B cell (primary cell): Measurements from ENCODE around the gene CELSR3. TPM values are rescaled to one million over a fixed set of nuclear protein-coding genes. Genes with fewer than 3 reads are reported as not detected.

Experiments used
- ATAC-seq: fragments of 200-7000 bp; cut with Tn5 transposase; one replicate; pipeline ENCODE4 v1.10.0; 2021; ENCODE audit warnings: low read depth, mild to moderate bottlenecking, moderate number of reproducible peaks, moderate library complexity
- CTCF ChIA-PET: fragments of 350-600 bp; sonication (Branson Sonifier 250); formaldehyde crosslinking; loops from one replicate; lab custom pipeline; 2021; ENCODE audit warnings: antibody characterized with exemption, inconsistent platforms; lab: Charles Lee
- POLR2A ChIA-PET: fragments of 350-600 bp; sonication (Branson Sonifier 250); formaldehyde crosslinking; loops from one replicate; lab custom pipeline; 2021; ENCODE audit warnings: antibody characterized with exemption; lab: Charles Lee
- DNase-seq: peaks from one replicate; pipeline ENCODE4 v3.0.0; 2013
- H2AFZ ChIP-seq: 2 replicates; pipeline ENCODE4 v1.6.1; 2012; ENCODE audit warnings: mild to moderate bottlenecking, low read depth, low read length; ENCODE audit not compliant: insufficient read depth, poor library complexity, severe bottlenecking
- H3K27ac ChIP-seq, 2 donors: 1 replicate in 1 of 2; 2 replicates in 1 of 2; pipeline ENCODE4 v1.5.1; 2012 to 2013; ENCODE audit warnings: low read length in 2 of 2, mild to moderate bottlenecking in 2 of 2, moderate library complexity in 1 of 2
- H3K27me3 ChIP-seq, 4 experiments: fragments of 200-600 bp in 1 of 4; sonication (generic) in 1 of 4; replicated peaks in 1 of 4; 1 replicate in 2 of 4; 2 replicates in 2 of 4; pipeline versions ENCODE4 v1.6.1 to v1.7.0; 2013 to 2016; ENCODE audit warnings: low read length in 3 of 4, mild to moderate bottlenecking in 2 of 4, mixed read lengths in 1 of 4, moderate library complexity in 1 of 4; ENCODE audit not compliant: insufficient read depth in 4 of 4, control insufficient read depth in 3 of 4; ENCODE audit errors: control extremely low read depth in 1 of 4
- H3K36me3 ChIP-seq, 2 experiments: replicated peaks in 1 of 2; 1 replicate in 1 of 2; 2 replicates in 1 of 2; pipeline versions ENCODE4 v1.6.1 to v1.7.1; 2013; ENCODE audit warnings: low read length in 1 of 2; ENCODE audit not compliant: insufficient read depth in 2 of 2, control insufficient read depth in 1 of 2; ENCODE audit errors: control extremely low read depth in 1 of 2, extremely low read depth in 1 of 2
- H3K4me1 ChIP-seq, 2 donors: fragments of 200-600 bp in 1 of 2; sonication (generic) in 1 of 2; 1 replicate in 1 of 2; 2 replicates in 1 of 2; pipeline versions ENCODE4 v1.5.1 to v1.6.1; 2013 to 2017; ENCODE audit warnings: low read length in 2 of 2; ENCODE audit not compliant: control insufficient read depth in 2 of 2, insufficient read depth in 2 of 2
- H3K4me2 ChIP-seq: replicated peaks from 2 replicates; pipeline ENCODE3; 2012; ENCODE audit warnings: mild to moderate bottlenecking, low read depth, low read length; ENCODE audit not compliant: poor library complexity, severe bottlenecking
- H3K4me3 ChIP-seq, 5 experiments: fragments of 200-600 bp in 1 of 5; sonication (generic) in 1 of 5; 1 replicate in 3 of 5; 2 replicates in 2 of 5; pipeline versions ENCODE4 v1.5.1 to v1.7.0; 2011 to 2016; ENCODE audit warnings: low read length in 4 of 5, mild to moderate bottlenecking in 4 of 5, low read depth in 2 of 5, control low read depth in 1 of 5, moderate library complexity in 1 of 5; ENCODE audit not compliant: insufficient read depth in 1 of 5; ENCODE audit errors: control extremely low read depth in 1 of 5, extremely low read depth in 1 of 5
- H3K79me2 ChIP-seq: fragments of 200-600 bp; sonication (generic); one replicate; pipeline ENCODE4 v1.6.0; 2016; ENCODE audit warnings: low read length; ENCODE audit not compliant: control insufficient read depth, insufficient read depth
- H3K9ac ChIP-seq: fragments of 200-600 bp; sonication (generic); 2 replicates; pipeline ENCODE4 v1.6.1; 2017; ENCODE audit warnings: mild to moderate bottlenecking, low read length, moderate library complexity
- H3K9me3 ChIP-seq, 3 donors: one replicate each; pipeline versions ENCODE4 v1.6.1 to v1.7.1; 2013; ENCODE audit warnings: low read length in 2 of 3; ENCODE audit not compliant: control insufficient read depth in 2 of 3, insufficient read depth in 1 of 3; ENCODE audit errors: control extremely low read depth in 1 of 3
- H4K20me1 ChIP-seq: 2 replicates; pipeline ENCODE4 v1.6.0; 2012; ENCODE audit warnings: mild to moderate bottlenecking, low read length; ENCODE audit not compliant: insufficient read depth, control insufficient read depth, poor library complexity, severe bottlenecking
- H3K27ac Mint-ChIP-seq: one replicate; pipeline ENCODE4 v1.8.0; 2021; ENCODE audit warnings: mixed read lengths
- H3K27me3 Mint-ChIP-seq: one replicate; pipeline ENCODE4 v1.8.0; 2021; ENCODE audit warnings: mixed read lengths
- H3K4me1 Mint-ChIP-seq: one replicate; pipeline ENCODE4 v1.8.0; 2021; ENCODE audit warnings: mixed read lengths
- H3K4me3 Mint-ChIP-seq: one replicate; pipeline ENCODE4 v1.8.0; 2021; ENCODE audit warnings: mixed read lengths
- H3K9me3 Mint-ChIP-seq: one replicate; pipeline ENCODE4 v1.8.0; 2022; ENCODE audit warnings: mixed read lengths; ENCODE audit not compliant: insufficient read depth
- CTCF ChIP-seq: fragments of 200-600 bp; IDR thresholded peaks from one replicate; pipeline ENCODE4 v1.8.0; 2022; ENCODE audit warnings: antibody characterized with exemption, mild to moderate bottlenecking
- EZH2 ChIP-seq: IDR thresholded peaks from 2 replicates; pipeline ENCODE4 v1.6.1; 2012; ENCODE audit warnings: borderline replicate concordance, low read depth, mild to moderate bottlenecking, moderate library complexity, low read length; ENCODE audit not compliant: insufficient read depth, poor library complexity, severe bottlenecking
- WGBS: methylation state at CpG from one replicate; pipeline ENCODE4 v1.1.5; 2013; ENCODE audit warnings: missing lambda C conversion rate; ENCODE audit not compliant: insufficient coverage; 5-methylcytosine and 5-hydroxymethylcytosine counted together
- intact Hi-C: fragments of 100-400 bp; cut with micrococcal nuclease; formaldehyde crosslinking; loops from one replicate; pipeline ENCODE4 v1.10.0; 2022
- polyA plus RNA-seq: library from polyadenylated mRNA; depleted of rRNA; stranded (reverse); fragments of >200 nt; gene quantifications from 2 replicates; pipeline ENCODE4 v1.2.3, GENCODE V29; 2012
- total RNA-seq, 2 donors: library from RNA; stranded (reverse); fragments of 120-200 nt in 1 of 2; gene quantifications; 1 replicate in 1 of 2; 2 replicates in 1 of 2; pipeline versions ENCODE4 v1.2.3 to v1.2.4, GENCODE V29; 2013 to 2022

CELSR3 gene
- total and polyA plus RNA-seq, 2 donors (not counting 1 experiment from before 2014, with no cell fraction given): 2.4 to 2.5 TPM

DNA sequence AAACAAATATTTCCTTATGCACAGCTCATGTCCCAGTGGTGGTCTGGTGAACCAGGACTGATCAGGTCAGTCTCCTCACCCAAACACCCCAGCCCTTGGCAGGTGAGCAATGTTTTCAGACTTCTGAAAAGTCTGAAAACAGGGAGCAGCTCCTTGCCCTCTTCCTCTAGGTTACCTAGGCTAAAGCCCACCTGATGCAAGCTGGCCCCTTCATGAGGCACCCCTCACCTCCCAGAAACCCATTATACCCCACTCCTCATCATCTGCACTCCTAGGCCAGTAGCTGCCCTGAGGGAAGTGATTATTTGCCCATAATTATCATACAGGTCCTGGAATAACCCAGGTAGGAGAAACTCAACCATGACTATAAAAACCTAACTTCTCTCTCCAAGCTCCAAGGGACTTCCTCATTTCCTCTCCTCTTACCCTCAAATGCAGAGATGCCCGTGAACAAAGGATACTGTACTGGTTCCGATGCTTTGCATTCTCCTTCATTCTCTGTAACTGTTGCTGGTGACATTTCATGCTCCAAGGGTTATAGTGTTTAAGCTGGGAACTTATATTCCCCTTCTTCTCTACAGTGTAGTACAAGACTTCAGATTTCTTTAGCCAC, 28.3 kb upstream of the CELSR3 start:
- peaks cover 6 to 77% of the 10 kb centered on the region in 2 experiments for H3K36me3 ChIP-seq
- intact Hi-C loops: no loop called here

More for the DNA sequence above, 28.3 kb upstream of the CELSR3 start:
- no CpG with 5 or more reads among the region's 2 CpGs for WGBS
- no peak for TF ChIP-seq CTCF
- TF ChIP-seq EZH2: no peak
- Histone ChIP-seq H3K4me3 (no peak overlapping the region), H4K20me1 (peaks cover 49% of the 10 kb centered on the region), H3K79me2 (peaks cover 16% of the 10 kb centered on the region), H3K9ac (no peak overlapping the region), H3K4me1 (peaks cover 6 to 9% of the 10 kb centered on the region in 2 donors), H2AFZ (no peak overlapping the region), H3K4me2 (no peak overlapping the region), H3K9me3 (no peaks in the 10 kb centered on the region), H3K27me3 (no peaks in the 10 kb centered on the region), H3K27ac (no peak overlapping the region)
- no peaks in the 10 kb centered on the region for H3K9me3 Mint-ChIP-seq
- ChIA-PET POLR2A (no interaction called here), CTCF (interaction anchor here (0.7 kb wide), 1 partner anchor 289 kb away, joined by 3 read pairs; no protein-coding TSS in a partner anchor)
- peaks cover 8% of the 10 kb centered on the region for H3K4me1 Mint-ChIP-seq
- no peak for ATAC-seq
- H3K27ac Mint-ChIP-seq: no peak overlapping the region
- no peaks in the 10 kb centered on the region for H3K27me3 Mint-ChIP-seq
- no peak overlapping the region for H3K4me3 Mint-ChIP-seq
- DNase-seq: no peak
